Psoas muscle (tissue), 8 donors: Measurements from ENCODE around the gene SLCO4A1. TPM values are rescaled to one million over a fixed set of nuclear protein-coding genes. Genes with fewer than 3 reads are reported as not detected.

Experiments used
- ATAC-seq, 4 donors: fragments of 200-7000 bp; cut with Tn5 transposase; one replicate each; pipeline ENCODE4 v1.9.1; 2020; ENCODE audit warnings: moderate library complexity in 3 of 4, mild to moderate bottlenecking in 2 of 4
- DNase-seq, 2 donors: peaks; one replicate each; pipeline ENCODE4 v3.0.0-alpha.2; 2020
- H3K27ac ChIP-seq: fragments of 200-600 bp; one replicate; pipeline ENCODE4 v1.8.0; 2022
- H3K27me3 ChIP-seq, 3 donors: fragments of 200-600 bp in 1 of 3; one replicate each; pipeline versions ENCODE4 v1.6.1 to v1.8.0; 2013 to 2022; ENCODE audit warnings: low read length in 2 of 3, mild to moderate bottlenecking in 2 of 3, moderate library complexity in 1 of 3; ENCODE audit not compliant: insufficient read depth in 3 of 3
- H3K36me3 ChIP-seq, 2 donors: fragments of 200-600 bp in 1 of 2; one replicate each; pipeline versions ENCODE4 v1.6.1 to v1.8.0; 2013 to 2022; ENCODE audit warnings: low read depth in 1 of 2, mild to moderate bottlenecking in 1 of 2, moderate library complexity in 1 of 2; ENCODE audit not compliant: insufficient read depth in 1 of 2
- H3K4me1 ChIP-seq: fragments of 200-600 bp; one replicate; pipeline ENCODE4 v1.8.0; 2022
- H3K4me3 ChIP-seq: fragments of 200-600 bp; one replicate; pipeline ENCODE4 v1.8.0; 2022; ENCODE audit warnings: mild to moderate bottlenecking
- H3K9me3 ChIP-seq: fragments of 200-600 bp; one replicate; pipeline ENCODE4 v1.8.0; 2022
- CTCF ChIP-seq: fragments of 200-600 bp; IDR thresholded peaks from one replicate; pipeline ENCODE4 v1.8.0; 2022; ENCODE audit warnings: antibody characterized with exemption
- WGBS, 3 donors: extraction: QIAGEN DNeasy Blood & Tissue Kit; methylation state at CpG; one replicate each; pipeline versions ENCODE4 v1.1.6 to v1.1.7; 2013; 5-methylcytosine and 5-hydroxymethylcytosine counted together
- intact Hi-C, 2 donors: fragments of 100-400 bp; cut with DNase I; formaldehyde crosslinking; loops; one replicate each; pipeline versions ENCODE4 v1.11.0 to v1.14.2; 2022
- polyA plus RNA-seq, 3 donors: library from polyadenylated mRNA; stranded (reverse); fragments of 200-250 nt; gene quantifications; one replicate each; pipeline ENCODE4 v1.2.3, GENCODE V29; 2013
- total RNA-seq, 4 donors: library from RNA; stranded (reverse); fragmentation: NEBNext Ultra II Directional in 2 of 4; extraction: Animal tissue kit (Norgen Biotek cat#: 25700) in 2 of 4; gene quantifications; one replicate each; pipeline versions ENCODE4 v1.2.1 to v1.2.4, GENCODE V29; 2021 to 2023
- donor health status: healthy with polysubstance abuse.
- donor health status: DM: no; HTN: no; CAD: no; lungs with moderate emphysema.
- donor health status: Bipolar disorder and iron deficiency.
- donor health status: healthy.
- donor health status: DM: yes; HTN: yes; CAD: no.
- donor health status: DM: no; HTN: no; CAD: no.
- donor health status: DM: no; HTN: no; CAD: no.
- donor health status: DM: yes; HTN: yes; CAD: no.

Gene SLCO4A1
- total and polyA plus RNA-seq, 7 donors = 5.3 to 38.5 (median 9.8) TPM

- H3K36me3 ChIP-seq = no peaks in the 10 kb centered on the region
- no peak overlapping the region for H3K4me3 ChIP-seq
- DNase-seq (no peak), ATAC-seq (no peak)
- peaks cover 0 to 48% (median 5%) of the 10 kb centered on the region in 3 donors for H3K27me3 ChIP-seq
- TF ChIP-seq CTCF = no peak
- intact Hi-C loops = loop anchor here in 1 of 2 donors (10.0 kb wide), 1 partner anchor 197 kb away; no protein-coding TSS in a partner anchor
- no peak overlapping the region for H3K27ac ChIP-seq
- WGBS, 3 donors = 30 to 52% (median 33%) methylated on average over 19 of the region's 19 CpGs
- no peaks in the 10 kb centered on the region for H3K9me3 ChIP-seq
- peaks cover 1% of the 10 kb centered on the region for H3K4me1 ChIP-seq
Measured at GRCh38 chr20:62611819-62612218, 30.5 kb upstream of the SLCO4A1 start.

GRCh38 chr20:62614085-62614960, 28.0 kb upstream of the SLCO4A1 start:
- H3K36me3 ChIP-seq = no peaks in the 10 kb centered on the region
- peaks cover 0 to 35% (median 3%) of the 10 kb centered on the region in 3 donors for H3K27me3 ChIP-seq
- peaks cover 4% of the 10 kb centered on the region for H3K4me1 ChIP-seq
- DNase-seq (no peak), ATAC-seq (no peak)
- intact Hi-C loops = loop anchor here in 1 of 2 donors (10.0 kb wide), 1 partner anchor 200 kb away; no protein-coding TSS in a partner anchor
- TF ChIP-seq CTCF = no peak
- H3K27ac ChIP-seq = no peak overlapping the region
- H3K9me3 ChIP-seq = no peaks in the 10 kb centered on the region
- 81 to 85% (median 84%) methylated on average over 36 of the region's 36 CpGs for WGBS, 3 donors
- no peak overlapping the region for H3K4me3 ChIP-seq

GRCh38 chr20:62614961-62615680, 27.2 kb upstream of the SLCO4A1 start:
- no peak for ATAC-seq
- H3K27me3 ChIP-seq = peaks cover 0 to 27% (median 3%) of the 10 kb centered on the region in 3 donors
- no peak for TF ChIP-seq CTCF
- 86 to 87% (median 86%) methylated on average over 34 of the region's 34 CpGs for WGBS, 3 donors
- no peak overlapping the region for H3K4me3 ChIP-seq
- no peaks in the 10 kb centered on the region for H3K9me3 ChIP-seq
- H3K4me1 ChIP-seq = peaks cover 4% of the 10 kb centered on the region
- H3K27ac ChIP-seq = no peak overlapping the region
- intact Hi-C loops = loop anchor here (5.0 to 10.0 kb wide), 4 partner anchors 113 to 203 kb away; no protein-coding TSS in a partner anchor
- DNase-seq = no peak
- no peaks in the 10 kb centered on the region for H3K36me3 ChIP-seq

- no peak for TF ChIP-seq CTCF
- DNase-seq = no peak
- 88 to 93% (median 92%) methylated on average over 12 of the region's 12 CpGs for WGBS, 3 donors
- no peaks in the 10 kb centered on the region for H3K9me3 ChIP-seq
- no peak overlapping the region for H3K27ac ChIP-seq
- H3K4me3 ChIP-seq = no peak overlapping the region
- H3K36me3 ChIP-seq = no peaks in the 10 kb centered on the region
- ATAC-seq = no peak
- intact Hi-C loops = loop anchor here (5.0 to 10.0 kb wide), 4 partner anchors 114 to 204 kb away; no protein-coding TSS in a partner anchor
- H3K4me1 ChIP-seq = peaks cover 4% of the 10 kb centered on the region
- H3K27me3 ChIP-seq = peaks cover 0 to 20% (median 0%) of the 10 kb centered on the region in 3 donors
Measured at GRCh38 chr20:62615750-62616251, 26.5 kb upstream of the SLCO4A1 start.
